Spleen (tissue), 7 donors: ENCODE measurements around the gene ST8SIA2.

Experiments used
- POLR2A ChIP-seq, 3 donors: fragments of 450-650 bp; IDR thresholded peaks; one replicate each; pipeline ENCODE4 v1.5.1; 2017; ENCODE audit warnings: antibody characterized with exemption in 3 of 3, mild to moderate bottlenecking in 1 of 3
- POLR2AphosphoS5 ChIP-seq, 3 donors: sonication (generic); formaldehyde crosslinking; IDR thresholded peaks; one replicate each; pipeline ENCODE4 v1.5.1; 2017; ENCODE audit warnings: antibody characterized with exemption in 3 of 3
- TF ChIP-seq, protein P1 (sequence below), 11 experiments: fragments of 200-600 bp in 7 of 11; fragments of 450-650 bp in 4 of 11; sonication (generic) in 4 of 11; IDR thresholded peaks in 8 of 11; conservative IDR thresholded peaks in 3 of 11; 1 replicate in 7 of 11; 2 replicates in 4 of 11; pipeline versions ENCODE4 v1.4.0 to v1.8.0; 2016 to 2021; ENCODE audit warnings: antibody characterized with exemption in 11 of 11, inconsistent platforms in 4 of 11, mild to moderate bottlenecking in 1 of 11
- donor health status: DM: no; HTN: no; CAD: no; lungs with moderate emphysema.
- donor health status: DM: no; HTN: no; CAD: no.
- donor health status: DM: no; HTN: no; CAD: no.

- TF ChIP-seq POLR2AphosphoS5 (IDR thresholded peaks at IDR 0.05) (no peak), POLR2A (IDR thresholded peaks at IDR 0.05) (no peak)
- TF ChIP-seq, protein P1, sequence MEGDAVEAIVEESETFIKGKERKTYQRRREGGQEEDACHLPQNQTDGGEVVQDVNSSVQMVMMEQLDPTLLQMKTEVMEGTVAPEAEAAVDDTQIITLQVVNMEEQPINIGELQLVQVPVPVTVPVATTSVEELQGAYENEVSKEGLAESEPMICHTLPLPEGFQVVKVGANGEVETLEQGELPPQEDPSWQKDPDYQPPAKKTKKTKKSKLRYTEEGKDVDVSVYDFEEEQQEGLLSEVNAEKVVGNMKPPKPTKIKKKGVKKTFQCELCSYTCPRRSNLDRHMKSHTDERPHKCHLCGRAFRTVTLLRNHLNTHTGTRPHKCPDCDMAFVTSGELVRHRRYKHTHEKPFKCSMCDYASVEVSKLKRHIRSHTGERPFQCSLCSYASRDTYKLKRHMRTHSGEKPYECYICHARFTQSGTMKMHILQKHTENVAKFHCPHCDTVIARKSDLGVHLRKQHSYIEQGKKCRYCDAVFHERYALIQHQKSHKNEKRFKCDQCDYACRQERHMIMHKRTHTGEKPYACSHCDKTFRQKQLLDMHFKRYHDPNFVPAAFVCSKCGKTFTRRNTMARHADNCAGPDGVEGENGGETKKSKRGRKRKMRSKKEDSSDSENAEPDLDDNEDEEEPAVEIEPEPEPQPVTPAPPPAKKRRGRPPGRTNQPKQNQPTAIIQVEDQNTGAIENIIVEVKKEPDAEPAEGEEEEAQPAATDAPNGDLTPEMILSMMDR (IDR thresholded peaks at IDR 0.05 in 8 of 11, conservative IDR thresholded peaks at IDR 0.05 in 3 of 11): no peak
These were observed 22.9 kb downstream of the ST8SIA2 start for GRCh38 chr15:92416557-92416956.
